Endothelial cell of umbilical vein (primary cell): ENCODE data around the gene EHMT1.

ENCODE experiments used
- EZH2 ChIP-seq: IDR thresholded peaks from 2 replicates; pipeline ENCODE4 v1.6.1; 2012; ENCODE audit warnings: borderline replicate concordance, low read depth, mild to moderate bottlenecking, moderate library complexity, low read length, inconsistent platforms; ENCODE audit not compliant: severe bottlenecking
- GATA2 ChIP-seq: IDR thresholded peaks from 2 replicates; pipeline ENCODE4 v1.7.0; 2011; ENCODE audit warnings: low read depth, mild to moderate bottlenecking, moderate library complexity, mixed read lengths, low read length; ENCODE audit not compliant: insufficient read length, insufficient read depth
- JUN ChIP-seq: IDR thresholded peaks from 2 replicates; pipeline ENCODE4 v1.6.1; 2011; ENCODE audit warnings: borderline replicate concordance, low read depth; ENCODE audit not compliant: insufficient read length, insufficient read depth
- MAX ChIP-seq: IDR thresholded peaks from 2 replicates; pipeline ENCODE4 v1.6.1; 2011; ENCODE audit not compliant: insufficient read depth, insufficient read length
- POLR2A ChIP-seq: IDR thresholded peaks from 2 replicates; pipeline ENCODE4 v1.6.1; 2012; ENCODE audit warnings: low read depth, mild to moderate bottlenecking, control low read depth, low read length
- TF ChIP-seq, protein P1 (sequence below), 2 donors: IDR thresholded peaks; 1 replicate in 1 of 2; 2 replicates in 1 of 2; pipeline ENCODE4 v1.5.1; 2011; ENCODE audit warnings: low read length in 2 of 2, mild to moderate bottlenecking in 2 of 2, moderate library complexity in 2 of 2, control low read depth in 1 of 2, inconsistent platforms in 1 of 2, low read depth in 1 of 2; ENCODE audit not compliant: insufficient read depth in 1 of 2; ENCODE audit errors: extremely low read depth in 1 of 2

GRCh38 chr9:137588311-137588710 lies 30.5 kb upstream of the EHMT1 start:
- TF ChIP-seq, protein P1, sequence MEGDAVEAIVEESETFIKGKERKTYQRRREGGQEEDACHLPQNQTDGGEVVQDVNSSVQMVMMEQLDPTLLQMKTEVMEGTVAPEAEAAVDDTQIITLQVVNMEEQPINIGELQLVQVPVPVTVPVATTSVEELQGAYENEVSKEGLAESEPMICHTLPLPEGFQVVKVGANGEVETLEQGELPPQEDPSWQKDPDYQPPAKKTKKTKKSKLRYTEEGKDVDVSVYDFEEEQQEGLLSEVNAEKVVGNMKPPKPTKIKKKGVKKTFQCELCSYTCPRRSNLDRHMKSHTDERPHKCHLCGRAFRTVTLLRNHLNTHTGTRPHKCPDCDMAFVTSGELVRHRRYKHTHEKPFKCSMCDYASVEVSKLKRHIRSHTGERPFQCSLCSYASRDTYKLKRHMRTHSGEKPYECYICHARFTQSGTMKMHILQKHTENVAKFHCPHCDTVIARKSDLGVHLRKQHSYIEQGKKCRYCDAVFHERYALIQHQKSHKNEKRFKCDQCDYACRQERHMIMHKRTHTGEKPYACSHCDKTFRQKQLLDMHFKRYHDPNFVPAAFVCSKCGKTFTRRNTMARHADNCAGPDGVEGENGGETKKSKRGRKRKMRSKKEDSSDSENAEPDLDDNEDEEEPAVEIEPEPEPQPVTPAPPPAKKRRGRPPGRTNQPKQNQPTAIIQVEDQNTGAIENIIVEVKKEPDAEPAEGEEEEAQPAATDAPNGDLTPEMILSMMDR (IDR thresholded peaks at IDR 0.05; ENCODE audit: extremely low read depth in 1 of 2, insufficient read depth in 1 of 2, low read depth in 1 of 2, low read length in 2 of 2), result no peak
- TF ChIP-seq POLR2A (no peak), JUN (no peak), MAX (no peak), EZH2 (no peak), GATA2 (no peak)
